HEK293T (cell line): ENCODE results near the gene DCLRE1B.

Source experiments
- CTCF ChIA-PET: fragments of 350-600 bp; formaldehyde crosslinking; extraction: SDS; loops from one replicate; lab custom pipeline; 2021; ENCODE audit warnings: antibody characterized with exemption, inconsistent platforms; lab: Yijun Ruan, JAX
- POLR2A ChIA-PET: fragments of 350-600 bp; formaldehyde crosslinking; extraction: SDS; loops from one replicate; lab custom pipeline; 2020; ENCODE audit warnings: antibody characterized with exemption, inconsistent platforms; lab: Yijun Ruan, JAX
- DNase-seq: peaks from one replicate; pipeline ENCODE4 v3.0.0; 2012; ENCODE audit warnings: mixed read lengths; ENCODE audit errors: extremely low spot score
- ARNT ChIP-seq: fragments of 450-650 bp; IDR thresholded peaks from 2 replicates; pipeline ENCODE4 v1.6.1; 2017; ENCODE audit warnings: mild to moderate bottlenecking
- BHLHE40 ChIP-seq: fragments of 450-650 bp; IDR thresholded peaks from 2 replicates; pipeline ENCODE4 v1.6.1; 2016; ENCODE audit warnings: mild to moderate bottlenecking, moderate library complexity, borderline replicate concordance
- CTBP1 ChIP-seq: fragments of 450-650 bp; IDR thresholded peaks from 2 replicates; pipeline ENCODE4 v1.6.1; 2016; ENCODE audit warnings: borderline replicate concordance
- ELF4 ChIP-seq: fragments of 450-650 bp; IDR thresholded peaks from 2 replicates; pipeline ENCODE4 v1.6.1; 2017; ENCODE audit warnings: antibody characterized with exemption
- FOXA1 ChIP-seq: fragments of 450-650 bp; IDR thresholded peaks from 2 replicates; pipeline ENCODE4 v1.6.1; 2016; ENCODE audit warnings: mild to moderate bottlenecking
- FOXK2 ChIP-seq: fragments of 450-650 bp; IDR thresholded peaks from 2 replicates; pipeline ENCODE4 v1.6.1; 2016; ENCODE audit warnings: mild to moderate bottlenecking
- FOXM1 ChIP-seq: fragments of 450-650 bp; IDR thresholded peaks from 2 replicates; pipeline ENCODE4 v1.6.1; 2017; ENCODE audit warnings: mild to moderate bottlenecking, borderline replicate concordance
- HDGF ChIP-seq: fragments of 450-650 bp; IDR thresholded peaks from 2 replicates; pipeline ENCODE4 v1.6.1; 2017; ENCODE audit warnings: antibody characterized with exemption, borderline replicate concordance
- L3MBTL2 ChIP-seq: fragments of 450-650 bp; conservative IDR thresholded peaks from 2 replicates; pipeline ENCODE4 v1.6.1; 2016; ENCODE audit warnings: mild to moderate bottlenecking
- LEF1 ChIP-seq: fragments of 450-650 bp; IDR thresholded peaks from 2 replicates; pipeline ENCODE4 v1.6.1; 2017; ENCODE audit warnings: mild to moderate bottlenecking, borderline replicate concordance
- NFRKB ChIP-seq: fragments of 450-650 bp; IDR thresholded peaks from 2 replicates; pipeline ENCODE4 v1.6.1; 2016; ENCODE audit warnings: mild to moderate bottlenecking, moderate library complexity
- PKNOX1 ChIP-seq: fragments of 450-650 bp; IDR thresholded peaks from 2 replicates; pipeline ENCODE4 v1.6.1; 2016
- SP1 ChIP-seq: fragments of 450-650 bp; IDR thresholded peaks from 2 replicates; pipeline ENCODE4 v1.6.1; 2017
- SUZ12 ChIP-seq: fragments of 450-650 bp; IDR thresholded peaks from 2 replicates; pipeline ENCODE4 v1.6.1; 2016; ENCODE audit warnings: mild to moderate bottlenecking
- TARDBP ChIP-seq: fragments of 450-650 bp; IDR thresholded peaks from 2 replicates; pipeline ENCODE4 v1.6.1; 2016
- ZNF384 ChIP-seq: fragments of 450-650 bp; IDR thresholded peaks from 2 replicates; pipeline ENCODE4 v1.6.1; 2016

The DCLRE1B gene

GRCh38 chr1:113942527-113942926, 37.4 kb downstream of the DCLRE1B start:
- ChIA-PET CTCF (no interaction called here), POLR2A (no interaction called here)
- DNase-seq: no peak
- TF ChIP-seq ZNF384 (no peak), FOXM1 (no peak), ARNT (no peak), SP1 (no peak), CTBP1 (no peak), HDGF (no peak), NFRKB (no peak), PKNOX1 (no peak), BHLHE40 (no peak; the same call in 1 of the 2 replicates), TARDBP (no peak), L3MBTL2 (no peak), ELF4 (no peak), LEF1 (no peak), FOXK2 (no peak), FOXA1 (no peak), SUZ12 (no peak)

DNA sequence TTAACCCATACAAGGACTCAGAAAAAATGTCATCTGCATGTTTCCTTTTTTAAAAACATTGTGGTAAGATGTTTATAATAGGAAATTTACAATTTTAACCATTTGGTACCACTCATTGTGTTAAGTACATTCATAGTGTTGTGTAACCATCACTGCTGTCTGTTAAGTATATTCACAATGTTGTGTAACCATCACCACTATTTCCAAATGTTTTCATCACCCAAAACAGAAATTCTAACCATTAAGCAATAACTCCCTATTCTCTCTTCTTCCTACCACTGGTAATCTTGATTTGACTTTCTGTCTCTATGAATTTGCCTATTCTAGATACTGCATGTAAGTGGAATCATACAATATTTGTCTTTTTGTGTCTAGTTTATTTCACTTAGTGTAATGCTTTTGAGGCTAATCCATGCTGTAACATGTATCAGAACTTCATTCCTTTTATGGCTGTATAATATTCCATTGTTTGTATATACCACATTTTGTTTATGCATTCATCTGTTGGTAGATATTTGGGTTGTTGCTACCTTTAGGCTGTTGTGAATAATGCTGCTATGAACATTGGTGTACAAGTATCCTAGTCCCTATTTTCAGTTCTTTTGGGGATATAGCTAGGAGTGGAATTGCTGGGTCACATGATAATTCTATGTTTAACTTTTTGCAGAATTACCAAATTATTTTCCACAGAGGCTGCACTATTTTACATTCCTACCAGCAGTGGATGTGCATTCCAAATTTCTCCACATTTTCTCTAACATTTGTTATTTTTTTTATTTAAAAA, 38.1 kb downstream of the DCLRE1B start:
- no peak for TF ChIP-seq ELF4
- TF ChIP-seq ARNT: no peak
- no peak for TF ChIP-seq CTBP1
- TF ChIP-seq TARDBP: no peak
- TF ChIP-seq PKNOX1: no peak
- TF ChIP-seq SUZ12: no peak
- no peak for TF ChIP-seq NFRKB
- no peak for TF ChIP-seq FOXM1
- TF ChIP-seq FOXK2: no peak
- no peak for DNase-seq
- CTCF ChIA-PET: interaction anchor here (0.6 kb wide), 1 partner anchor 1076 kb away, joined by 3 read pairs; no protein-coding TSS in a partner anchor
- POLR2A ChIA-PET: interaction anchor here (1.2 kb wide), 1 partner anchor 13 kb away, joined by 3 read pairs; no protein-coding TSS in a partner anchor

DNA sequence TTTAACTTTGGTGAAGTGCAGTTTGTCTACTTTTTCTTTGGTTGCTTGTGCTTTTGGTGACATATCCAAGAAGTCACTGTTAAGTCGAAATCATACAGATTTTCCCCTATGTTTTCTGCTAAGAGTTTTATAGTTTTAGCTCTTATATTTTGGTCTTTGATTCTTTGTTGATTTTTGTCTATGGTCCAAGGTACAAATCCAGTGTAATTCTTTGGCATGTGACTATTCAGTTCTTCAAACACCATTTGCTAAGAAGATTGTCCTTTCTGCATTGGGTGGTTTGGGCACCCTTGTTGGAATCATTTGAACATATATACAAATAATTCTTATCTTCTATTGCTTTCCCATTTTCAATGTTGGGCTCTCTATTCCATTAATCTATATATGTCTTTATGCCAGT, 40.2 kb downstream of the DCLRE1B start:
- CTCF ChIA-PET: interaction anchor here (0.6 kb wide), 1 partner anchor 11 kb away, joined by 3 read pairs; no protein-coding TSS in a partner anchor
- DNase-seq: no peak
- no peak for TF ChIP-seq CTBP1
- TF ChIP-seq L3MBTL2: no peak
- TF ChIP-seq BHLHE40: no peak
- TF ChIP-seq LEF1: no peak
- no peak for TF ChIP-seq ARNT
- TF ChIP-seq FOXA1: no peak
- no peak for TF ChIP-seq PKNOX1
- no peak for TF ChIP-seq HDGF
- no peak for TF ChIP-seq SUZ12
- POLR2A ChIA-PET: interaction anchor here (1.9 kb wide), 1 partner anchor 16 kb away, joined by 12 read pairs; the partner anchor contains the start of gene HIPK1

DNA sequence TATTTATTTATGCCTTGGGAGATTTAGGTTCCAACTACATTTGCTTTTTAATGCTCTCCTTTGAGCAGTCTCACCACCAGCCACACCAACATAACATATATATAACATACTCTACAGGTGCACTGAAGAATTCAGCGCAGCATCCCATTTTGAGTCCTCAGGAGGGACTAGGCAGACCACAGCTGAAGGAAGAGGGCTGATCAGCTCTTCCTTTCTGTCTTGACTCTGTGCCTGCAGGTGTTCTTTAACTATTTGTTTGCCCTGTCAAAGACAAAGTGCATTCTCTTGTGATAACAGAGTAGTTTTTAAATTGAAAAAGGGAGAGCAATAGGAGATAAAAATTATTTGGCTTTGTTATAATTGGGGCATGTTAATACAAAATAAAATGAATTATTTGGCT, 41.0 kb downstream of the DCLRE1B start:
- ChIA-PET CTCF (interaction anchor here (1.4 to 2.1 kb wide), 3 partner anchors 9 to 31 kb away, joined by 4 to 6 read pairs (median 5); no protein-coding TSS in a partner anchor), POLR2A (interaction anchor here (1.4 to 1.9 kb wide), 3 partner anchors 17 to 42 kb away, joined by 4 to 12 read pairs (median 5); partner anchors contain the start of genes AP4B1 and HIPK1)
- DNase-seq: no peak
- TF ChIP-seq FOXK2: no peak
- TF ChIP-seq ARNT: no peak
- TF ChIP-seq TARDBP: no peak
- TF ChIP-seq NFRKB: no peak
- no peak for TF ChIP-seq CTBP1
- TF ChIP-seq SUZ12: no peak
- TF ChIP-seq SP1: no peak
- no peak for TF ChIP-seq HDGF

DNA sequence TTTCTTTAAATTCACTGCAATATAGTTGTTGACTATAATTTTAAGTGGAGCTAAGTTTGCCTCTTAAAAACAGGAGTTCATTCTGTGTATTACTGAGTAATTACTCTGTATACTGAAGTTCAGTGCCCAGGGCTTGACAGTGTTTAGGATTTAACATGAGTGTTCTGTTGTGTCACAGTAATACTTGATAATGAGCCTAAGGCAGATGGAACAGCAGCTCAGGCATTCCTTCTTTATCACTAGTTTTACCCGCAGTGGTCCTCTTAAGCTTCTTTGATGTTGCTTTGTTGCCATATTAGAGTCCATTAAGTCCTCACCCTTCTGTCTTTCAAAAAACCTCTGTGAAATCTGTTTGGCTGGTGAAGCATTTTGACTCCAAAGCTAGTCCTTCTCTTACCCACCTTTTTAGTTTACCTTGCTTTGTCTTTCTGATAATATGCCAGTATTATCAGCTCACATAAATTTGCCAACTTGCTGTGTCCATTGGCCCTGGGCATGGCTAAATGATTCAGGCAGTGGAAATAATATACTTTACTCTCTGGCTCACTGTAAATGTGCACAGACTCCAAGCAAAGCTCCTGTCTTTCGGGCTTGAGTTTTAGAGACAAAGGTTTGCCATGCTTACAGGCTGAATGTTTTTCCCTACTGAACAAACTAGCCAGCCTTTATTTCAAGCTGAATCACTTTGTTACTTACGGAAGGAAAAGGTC, 41.7 kb downstream of the DCLRE1B start:
- CTCF ChIA-PET: interaction anchor here (1.4 to 2.1 kb wide), 3 partner anchors 8 to 30 kb away, joined by 4 to 6 read pairs (median 5); no protein-coding TSS in a partner anchor
- DNase-seq: no peak
- TF ChIP-seq SUZ12 (no peak), ELF4 (no peak), TARDBP (no peak), FOXA1 (no peak), BHLHE40 (no peak), FOXK2 (no peak), ZNF384 (no peak), LEF1 (no peak), HDGF (no peak), PKNOX1 (no peak), NFRKB (no peak), L3MBTL2 (no peak)
- POLR2A ChIA-PET: interaction anchor here (1.3 to 1.9 kb wide), 4 partner anchors 16 to 42 kb away, joined by 3 to 12 read pairs (median 4); partner anchors contain the start of genes AP4B1 and HIPK1
